ENCODE measurements around the gene ASCL5.

ASCL5 gene

DNA sequence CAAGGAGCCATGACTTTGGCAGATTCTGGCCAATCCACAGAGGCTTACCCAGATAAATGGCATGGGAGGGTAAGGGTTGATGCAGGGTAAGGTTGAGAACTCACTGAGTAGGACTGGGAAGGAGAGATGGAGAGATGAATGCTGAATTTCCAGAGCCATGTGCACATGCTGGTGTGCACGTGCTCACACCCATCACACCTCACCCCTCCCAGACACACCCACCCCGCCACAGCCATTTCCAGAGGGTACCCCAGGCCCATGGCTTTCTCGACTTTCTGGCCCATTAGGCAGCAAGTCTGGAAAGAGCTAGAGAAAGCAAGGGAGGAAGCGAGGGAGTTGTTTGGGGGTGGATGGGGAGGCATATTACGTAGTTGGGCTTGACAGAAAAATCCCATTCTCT is 16.4 kb downstream of the ASCL5 start:
- no peak overlapping the region for H3K4me3 ChIP-seq (replicated peaks; ENCODE audit: low read depth, low read length)
- no peak for DNase-seq (ENCODE audit: extremely low read depth, insufficient read length)
- TF ChIP-seq, protein P1, sequence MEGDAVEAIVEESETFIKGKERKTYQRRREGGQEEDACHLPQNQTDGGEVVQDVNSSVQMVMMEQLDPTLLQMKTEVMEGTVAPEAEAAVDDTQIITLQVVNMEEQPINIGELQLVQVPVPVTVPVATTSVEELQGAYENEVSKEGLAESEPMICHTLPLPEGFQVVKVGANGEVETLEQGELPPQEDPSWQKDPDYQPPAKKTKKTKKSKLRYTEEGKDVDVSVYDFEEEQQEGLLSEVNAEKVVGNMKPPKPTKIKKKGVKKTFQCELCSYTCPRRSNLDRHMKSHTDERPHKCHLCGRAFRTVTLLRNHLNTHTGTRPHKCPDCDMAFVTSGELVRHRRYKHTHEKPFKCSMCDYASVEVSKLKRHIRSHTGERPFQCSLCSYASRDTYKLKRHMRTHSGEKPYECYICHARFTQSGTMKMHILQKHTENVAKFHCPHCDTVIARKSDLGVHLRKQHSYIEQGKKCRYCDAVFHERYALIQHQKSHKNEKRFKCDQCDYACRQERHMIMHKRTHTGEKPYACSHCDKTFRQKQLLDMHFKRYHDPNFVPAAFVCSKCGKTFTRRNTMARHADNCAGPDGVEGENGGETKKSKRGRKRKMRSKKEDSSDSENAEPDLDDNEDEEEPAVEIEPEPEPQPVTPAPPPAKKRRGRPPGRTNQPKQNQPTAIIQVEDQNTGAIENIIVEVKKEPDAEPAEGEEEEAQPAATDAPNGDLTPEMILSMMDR (IDR thresholded peaks at IDR 0.05; ENCODE audit: insufficient read depth, low read length, poor library complexity, severe bottlenecking) = no peak
- no peaks in the 10 kb centered on the region for H3K36me3 ChIP-seq (ENCODE audit: control insufficient read depth, insufficient read depth, low read length)
- H3K27me3 ChIP-seq (replicated peaks; ENCODE audit: control insufficient read depth, insufficient read depth, low read length) = no peaks in the 10 kb centered on the region; the same call in 1 of the 2 replicates

DNA sequence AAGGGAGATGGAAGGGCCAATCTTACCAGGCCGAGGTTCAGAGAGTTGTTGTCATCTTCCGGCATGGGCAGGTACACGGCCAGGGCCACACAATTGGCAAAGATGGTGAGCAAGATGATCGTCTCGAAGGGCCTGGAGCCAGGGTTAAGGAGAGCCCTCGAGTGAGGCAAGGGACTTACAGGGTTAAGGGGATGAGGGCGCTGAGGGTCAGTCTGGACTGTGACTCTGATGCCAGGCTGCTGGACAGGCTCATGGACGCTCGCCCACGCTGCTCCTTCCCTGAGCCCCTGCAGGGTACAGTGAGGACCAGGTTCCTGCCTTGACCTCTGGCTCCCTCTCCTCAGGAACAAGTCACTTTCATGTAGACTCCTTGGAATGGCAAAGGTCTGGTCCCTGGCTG is 16.8 kb downstream of the ASCL5 start:
- TF ChIP-seq, protein P1 (IDR thresholded peaks at IDR 0.05; ENCODE audit: insufficient read depth, low read length, poor library complexity, severe bottlenecking) = no peak
- no peak for DNase-seq (ENCODE audit: extremely low read depth, insufficient read length)
- Histone ChIP-seq H3K27me3 (replicated peaks; ENCODE audit: control insufficient read depth, insufficient read depth, low read length) (no peaks in the 10 kb centered on the region; the same call in 1 of the 2 replicates), H3K4me3 (replicated peaks; ENCODE audit: low read depth, low read length) (no peak overlapping the region), H3K36me3 (ENCODE audit: control insufficient read depth, insufficient read depth, low read length) (no peaks in the 10 kb centered on the region)

DNA sequence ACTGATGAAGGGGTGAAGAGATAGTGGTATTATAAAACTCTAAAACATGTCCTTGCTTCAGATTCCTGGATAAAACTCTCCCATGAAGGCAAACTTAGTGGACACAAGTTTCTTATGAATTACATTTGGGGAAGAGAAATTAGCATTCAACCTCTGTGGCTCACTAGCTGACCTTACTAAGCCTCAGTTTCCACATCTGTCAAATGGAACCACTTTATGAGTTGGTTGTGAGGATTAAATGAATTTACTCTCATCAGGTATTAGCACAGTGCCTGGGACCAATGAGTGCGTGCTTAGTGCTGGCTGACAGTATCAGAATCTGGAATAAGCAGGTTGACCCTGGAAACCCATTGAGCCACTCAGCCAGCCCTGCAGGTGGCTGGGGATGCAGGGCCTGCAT is 17.3 kb downstream of the ASCL5 start:
- no peak overlapping the region for H3K4me3 ChIP-seq (replicated peaks; ENCODE audit: low read depth, low read length)
- TF ChIP-seq, protein P1 (IDR thresholded peaks at IDR 0.05; ENCODE audit: insufficient read depth, low read length, poor library complexity, severe bottlenecking) = no peak
- no peak for DNase-seq (ENCODE audit: extremely low read depth, insufficient read length)
- no peaks in the 10 kb centered on the region; the same call in 1 of the 2 replicates for H3K27me3 ChIP-seq (replicated peaks; ENCODE audit: control insufficient read depth, insufficient read depth, low read length)
- H3K36me3 ChIP-seq (ENCODE audit: control insufficient read depth, insufficient read depth, low read length) = no peaks in the 10 kb centered on the region

- Histone ChIP-seq H3K4me3 (replicated peaks; ENCODE audit: low read depth, low read length) (no peak overlapping the region), H3K36me3 (ENCODE audit: control insufficient read depth, insufficient read depth, low read length) (no peaks in the 10 kb centered on the region), H3K27me3 (replicated peaks; ENCODE audit: control insufficient read depth, insufficient read depth, low read length) (no peaks in the 10 kb centered on the region; the same call in 1 of the 2 replicates)
- DNase-seq (ENCODE audit: extremely low read depth, insufficient read length) = no peak
- TF ChIP-seq, protein P1 (IDR thresholded peaks at IDR 0.05; ENCODE audit: insufficient read depth, low read length, poor library complexity, severe bottlenecking) = no peak
Observed at GRCh38 chr1:201108614-201109013, 18.4 kb downstream of the ASCL5 start.

GRCh38 chr1:201105688-201106087 is 21.3 kb downstream of the ASCL5 start:
- no peak for DNase-seq (ENCODE audit: extremely low read depth, insufficient read length)
- Histone ChIP-seq H3K4me3 (replicated peaks; ENCODE audit: low read depth, low read length) (no peak overlapping the region), H3K27me3 (replicated peaks; ENCODE audit: control insufficient read depth, insufficient read depth, low read length) (no peaks in the 10 kb centered on the region; the same call in 1 of the 2 replicates), H3K36me3 (ENCODE audit: control insufficient read depth, insufficient read depth, low read length) (no peaks in the 10 kb centered on the region)
- TF ChIP-seq, protein P1 (IDR thresholded peaks at IDR 0.05; ENCODE audit: insufficient read depth, low read length, poor library complexity, severe bottlenecking) = no peak

GRCh38 chr1:201104141-201104540 is 22.8 kb downstream of the ASCL5 start:
- no peaks in the 10 kb centered on the region for H3K36me3 ChIP-seq (ENCODE audit: control insufficient read depth, insufficient read depth, low read length)
- no peaks in the 10 kb centered on the region; the same call in none of the 2 replicates for H3K27me3 ChIP-seq (replicated peaks; ENCODE audit: control insufficient read depth, insufficient read depth, low read length)
- no peak for DNase-seq (ENCODE audit: extremely low read depth, insufficient read length)
- TF ChIP-seq, protein P1 (IDR thresholded peaks at IDR 0.05; ENCODE audit: insufficient read depth, low read length, poor library complexity, severe bottlenecking) = no peak
- H3K4me3 ChIP-seq (replicated peaks; ENCODE audit: low read depth, low read length) = no peak overlapping the region

Measured in GM06990 (cell line).